T-helper 2 cell treated with Interferon-gamma antibody and Interleukin-4, amounts not matched to agents 5 μg/mL and 100 μg/mL, for 36 hours (primary cell): ENCODE results near the gene SLFN12.
"Not testable (repeated sequence)": the region's sequence is repeated elsewhere in the genome, so short reads cannot be mapped to it uniquely, and the experiment has no call there.

Experiments
- DNase-seq: peaks from one replicate; pipeline ENCODE4 v3.0.0; 2021; ENCODE audit warnings: low spot score
- H3K27ac Mint-ChIP-seq: one replicate; pipeline ENCODE4 v1.8.0; 2021; ENCODE audit warnings: mild to moderate bottlenecking, mixed read lengths
- H3K27me3 Mint-ChIP-seq: one replicate; pipeline ENCODE4 v1.8.0; 2021; ENCODE audit warnings: low read depth, mixed read lengths
- H3K36me3 Mint-ChIP-seq: one replicate; pipeline ENCODE4 v1.8.0; 2021; ENCODE audit warnings: low read depth, mixed read lengths
- H3K4me1 Mint-ChIP-seq: one replicate; pipeline ENCODE4 v1.8.0; 2021; ENCODE audit warnings: low read depth, mixed read lengths
- H3K4me3 Mint-ChIP-seq: one replicate; pipeline ENCODE4 v1.8.0; 2022; ENCODE audit warnings: mild to moderate bottlenecking, moderate library complexity, mixed read lengths
- H3K9me3 Mint-ChIP-seq: one replicate; pipeline ENCODE4 v1.8.0; 2021; ENCODE audit warnings: mixed read lengths

SLFN12 gene

GRCh38 chr17:35432176-35433074, at the start of gene SLFN12:
Gene SLFN12 (minus strand): TSS chr17:35432500. CDS start chr17:35423028, 9,472 bp downstream.
- peak within 1 kb of the TSS; percentile 85 for H3K27ac Mint-ChIP-seq
- H3K36me3 Mint-ChIP-seq: peaks cover 24% of the 10 kb centered on the region
- H3K27me3 Mint-ChIP-seq: no peaks in the 10 kb centered on the region
- H3K9me3 Mint-ChIP-seq: no peaks in the 10 kb centered on the region
- H3K4me1 Mint-ChIP-seq: peaks cover 44% of the 10 kb centered on the region
- DNase-seq: peak; percentile 36
- peak within 1 kb of the TSS; percentile 88 for H3K4me3 Mint-ChIP-seq

GRCh38 chr17:35479271-35479670, 47.0 kb upstream of the SLFN12 start:
- Mint-ChIP-seq H3K36me3 (peaks cover 85% of the 10 kb centered on the region), H3K27ac (no peak overlapping the region), H3K4me1 (peaks cover 29% of the 10 kb centered on the region), H3K4me3 (no peak overlapping the region), H3K27me3 (no peaks in the 10 kb centered on the region), H3K9me3 (peaks cover 13% of the 10 kb centered on the region)
- DNase-seq: no peak

- Mint-ChIP-seq H3K4me1 (peaks cover 30% of the 10 kb centered on the region), H3K36me3 (peaks cover 85% of the 10 kb centered on the region), H3K9me3 (peaks cover 26% of the 10 kb centered on the region), H3K4me3 (no peak overlapping the region), H3K27ac (no peak overlapping the region), H3K27me3 (no peaks in the 10 kb centered on the region)
- DNase-seq: no peak
Measured at GRCh38 chr17:35477248-35477647, 44.9 kb upstream of the SLFN12 start.

- Mint-ChIP-seq H3K27me3 (no peaks in the 10 kb centered on the region), H3K4me3 (no peak overlapping the region), H3K4me1 (peaks cover 34% of the 10 kb centered on the region), H3K36me3 (peaks cover 86% of the 10 kb centered on the region), H3K27ac (peak overlapping the region; percentile 58), H3K9me3 (peaks cover 33% of the 10 kb centered on the region)
- no peak for DNase-seq
Measured at GRCh38 chr17:35476283-35476820, 44.1 kb upstream of the SLFN12 start.

GRCh38 chr17:35468475-35468874, 36.2 kb upstream of the SLFN12 start:
- no peak overlapping the region for H3K27ac Mint-ChIP-seq
- peaks cover 40% of the 10 kb centered on the region for H3K9me3 Mint-ChIP-seq
- H3K36me3 Mint-ChIP-seq: peaks cover 85% of the 10 kb centered on the region
- peak overlapping the region; percentile 56 for H3K4me3 Mint-ChIP-seq
- H3K4me1 Mint-ChIP-seq: peaks cover 32% of the 10 kb centered on the region
- no peaks in the 10 kb centered on the region for H3K27me3 Mint-ChIP-seq
- DNase-seq: no peak

GRCh38 chr17:35467824-35468223, 35.5 kb upstream of the SLFN12 start:
- peak overlapping the region; percentile 77 for H3K27ac Mint-ChIP-seq

GRCh38 chr17:35460354-35460851, 28.1 kb upstream of the SLFN12 start:
- H3K9me3 Mint-ChIP-seq: peaks cover 16% of the 10 kb centered on the region
- no peak for DNase-seq
- no peaks in the 10 kb centered on the region for H3K27me3 Mint-ChIP-seq
- H3K4me1 Mint-ChIP-seq: peaks cover 16% of the 10 kb centered on the region
- peaks cover 71% of the 10 kb centered on the region for H3K36me3 Mint-ChIP-seq
- H3K4me3 Mint-ChIP-seq: peak overlapping the region; percentile 58
- peak overlapping the region; percentile 49 for H3K27ac Mint-ChIP-seq

More at GRCh38 chr17:35467824-35468223, 35.5 kb upstream of the SLFN12 start:
- Mint-ChIP-seq H3K36me3 (peaks cover 85% of the 10 kb centered on the region), H3K9me3 (peaks cover 34% of the 10 kb centered on the region), H3K4me3 (no peak overlapping the region), H3K4me1 (peaks cover 32% of the 10 kb centered on the region), H3K27me3 (no peaks in the 10 kb centered on the region)
- DNase-seq: no peak

GRCh38 chr17:35454035-35454434, 21.7 kb upstream of the SLFN12 start:
- not testable (repeated sequence) for DNase-seq, H3K9me3 Mint-ChIP-seq, H3K4me3 Mint-ChIP-seq, H3K4me1 Mint-ChIP-seq, H3K27ac Mint-ChIP-seq, H3K27me3 Mint-ChIP-seq
- peaks cover 48% of the 10 kb centered on the region for H3K36me3 Mint-ChIP-seq

GRCh38 chr17:35453171-35453570, 20.9 kb upstream of the SLFN12 start:
- no peaks in the 10 kb centered on the region for H3K27me3 Mint-ChIP-seq
- H3K36me3 Mint-ChIP-seq: peaks cover 46% of the 10 kb centered on the region
- H3K27ac Mint-ChIP-seq: no peak overlapping the region
- no peaks in the 10 kb centered on the region for H3K9me3 Mint-ChIP-seq
- H3K4me1 Mint-ChIP-seq: peaks cover 4% of the 10 kb centered on the region
- DNase-seq: no peak
- no peak overlapping the region for H3K4me3 Mint-ChIP-seq

- Mint-ChIP-seq H3K27ac (peak overlapping the region; percentile 63), H3K27me3 (no peaks in the 10 kb centered on the region), H3K4me3 (peak overlapping the region; percentile 40), H3K4me1 (peaks cover 11% of the 10 kb centered on the region), H3K36me3 (peaks cover 51% of the 10 kb centered on the region), H3K9me3 (no peaks in the 10 kb centered on the region)
- no peak for DNase-seq
Measured at GRCh38 chr17:35449371-35449931, 17.2 kb upstream of the SLFN12 start.

GRCh38 chr17:35448899-35449227, 16.6 kb upstream of the SLFN12 start:
- peak overlapping the region; percentile 80 for H3K27ac Mint-ChIP-seq
- H3K36me3 Mint-ChIP-seq: peaks cover 56% of the 10 kb centered on the region
- H3K27me3 Mint-ChIP-seq: no peaks in the 10 kb centered on the region
- H3K4me1 Mint-ChIP-seq: peaks cover 11% of the 10 kb centered on the region
- DNase-seq: no peak
- H3K4me3 Mint-ChIP-seq: peak overlapping the region; percentile 79
- H3K9me3 Mint-ChIP-seq: no peaks in the 10 kb centered on the region

GRCh38 chr17:35448214-35448898, 16.1 kb upstream of the SLFN12 start, which contains the start of gene SLFN13:
Gene SLFN13 (minus strand): TSS chr17:35448766. CDS start chr17:35445680, 3,086 bp downstream.
- H3K9me3 Mint-ChIP-seq: no peaks in the 10 kb centered on the region
- peak; percentile 97 for DNase-seq
- peak within 1 kb of the TSS; percentile 79 for H3K4me3 Mint-ChIP-seq
- H3K27me3 Mint-ChIP-seq: no peaks in the 10 kb centered on the region
- peak within 1 kb of the TSS; percentile 80 for H3K27ac Mint-ChIP-seq
- peaks cover 60% of the 10 kb centered on the region for H3K36me3 Mint-ChIP-seq
- H3K4me1 Mint-ChIP-seq: peaks cover 11% of the 10 kb centered on the region

- H3K27ac Mint-ChIP-seq: peak overlapping the region; percentile 60
- no peak for DNase-seq
- peak overlapping the region; percentile 79 for H3K4me3 Mint-ChIP-seq
- H3K27me3 Mint-ChIP-seq: no peaks in the 10 kb centered on the region
- peaks cover 11% of the 10 kb centered on the region for H3K4me1 Mint-ChIP-seq
- H3K36me3 Mint-ChIP-seq: peaks cover 64% of the 10 kb centered on the region
- no peaks in the 10 kb centered on the region for H3K9me3 Mint-ChIP-seq
Measured at GRCh38 chr17:35447499-35447898, 15.2 kb upstream of the SLFN12 start.
